C4-2B (cell line): ENCODE measurements around the gene KCNMB2.

Source experiments
- ZFX ChIP-seq: fragments of 450-650 bp; IDR thresholded peaks from 2 replicates; pipeline ENCODE4 v1.6.1; 2017
- TF ChIP-seq, protein P1 (sequence below): fragments of 450-650 bp; conservative IDR thresholded peaks from 2 replicates; pipeline ENCODE4 v1.5.1; 2017; ENCODE audit warnings: mild to moderate bottlenecking

GRCh38 chr3:178676942-178677790 is 140.9 kb downstream of the KCNMB2 start:
- TF ChIP-seq, protein P1, sequence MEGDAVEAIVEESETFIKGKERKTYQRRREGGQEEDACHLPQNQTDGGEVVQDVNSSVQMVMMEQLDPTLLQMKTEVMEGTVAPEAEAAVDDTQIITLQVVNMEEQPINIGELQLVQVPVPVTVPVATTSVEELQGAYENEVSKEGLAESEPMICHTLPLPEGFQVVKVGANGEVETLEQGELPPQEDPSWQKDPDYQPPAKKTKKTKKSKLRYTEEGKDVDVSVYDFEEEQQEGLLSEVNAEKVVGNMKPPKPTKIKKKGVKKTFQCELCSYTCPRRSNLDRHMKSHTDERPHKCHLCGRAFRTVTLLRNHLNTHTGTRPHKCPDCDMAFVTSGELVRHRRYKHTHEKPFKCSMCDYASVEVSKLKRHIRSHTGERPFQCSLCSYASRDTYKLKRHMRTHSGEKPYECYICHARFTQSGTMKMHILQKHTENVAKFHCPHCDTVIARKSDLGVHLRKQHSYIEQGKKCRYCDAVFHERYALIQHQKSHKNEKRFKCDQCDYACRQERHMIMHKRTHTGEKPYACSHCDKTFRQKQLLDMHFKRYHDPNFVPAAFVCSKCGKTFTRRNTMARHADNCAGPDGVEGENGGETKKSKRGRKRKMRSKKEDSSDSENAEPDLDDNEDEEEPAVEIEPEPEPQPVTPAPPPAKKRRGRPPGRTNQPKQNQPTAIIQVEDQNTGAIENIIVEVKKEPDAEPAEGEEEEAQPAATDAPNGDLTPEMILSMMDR = no peak
- TF ChIP-seq ZFX = no peak
